BLaER1 treated with 17β-estradiol and CSF1 and Interleukin-3, amounts not matched to agents 10 nM and 100 nM (cell line): ENCODE measurements around the gene TSPAN3.

ENCODE experiments used
- H3K27ac ChIP-seq, 11 experiments: shearing (Covaris generic); formaldehyde crosslinking; 2 replicates each; pipeline ENCODE4 v1.8.1; 2022
- H3K27me3 ChIP-seq, 11 experiments: shearing (Covaris generic); formaldehyde crosslinking; 2 replicates each; pipeline ENCODE4 v1.8.1; 2022
- H3K36me3 ChIP-seq, 11 experiments: shearing (Covaris generic); formaldehyde crosslinking; 2 replicates each; pipeline ENCODE4 v1.8.1; 2022
- H3K4me1 ChIP-seq, 10 experiments: shearing (Covaris generic); formaldehyde crosslinking; 2 replicates each; pipeline ENCODE4 v1.8.1; 2022
- H3K4me2 ChIP-seq, 11 experiments: shearing (Covaris generic); formaldehyde crosslinking; 2 replicates each; pipeline ENCODE4 v1.8.1; 2022
- H3K4me3 ChIP-seq, 10 experiments: shearing (Covaris generic); formaldehyde crosslinking; 2 replicates each; pipeline ENCODE4 v1.8.1; 2022
- H3K9ac ChIP-seq, 11 experiments: shearing (Covaris generic); formaldehyde crosslinking; 2 replicates each; pipeline ENCODE4 v1.8.1; 2022
- H3K9me3 ChIP-seq, 11 experiments: shearing (Covaris generic); formaldehyde crosslinking; replicated peaks in 1 of 11; 2 replicates each; pipeline ENCODE4 v1.8.1; 2022
- H4K20me1 ChIP-seq, 11 experiments: shearing (Covaris generic); formaldehyde crosslinking; 2 replicates each; pipeline ENCODE4 v1.8.1; 2022
- Cebpa-rat ChIP-seq, 11 experiments: shearing (Covaris generic); IDR thresholded peaks; 2 replicates each; pipeline ENCODE4 v1.8.1; 2022

TSPAN3 gene

DNA sequence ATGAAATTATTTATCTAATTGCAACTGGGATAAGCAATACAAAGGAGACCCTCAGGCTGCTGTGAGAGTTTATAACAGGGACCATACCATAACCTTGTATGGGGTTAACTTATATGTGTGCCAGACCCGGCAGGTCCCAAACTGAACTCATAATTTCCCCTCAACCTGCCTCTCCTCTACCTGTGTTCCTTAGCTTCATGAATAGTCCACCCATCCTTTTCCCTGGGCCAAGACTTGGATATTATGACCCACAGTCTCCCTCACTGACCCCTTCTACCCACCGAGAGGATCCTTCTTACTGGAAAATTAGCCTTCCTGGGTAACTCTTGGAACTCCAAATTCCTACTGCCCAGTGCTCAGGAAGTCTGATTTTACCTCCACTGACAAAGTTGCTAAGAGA lies 3.4 kb upstream of the TSPAN3 start:
- Histone ChIP-seq H4K20me1 (peaks cover 0 to 14% (median 12%) of the 10 kb centered on the region in 11 experiments; a peak in 16 of 22 replicates), H3K36me3 (peaks cover 0 to 5% (median 0%) of the 10 kb centered on the region in 11 experiments; a peak in 5 of 22 replicates), H3K4me3 (no peak overlapping the region), H3K27me3 (no peaks in the 10 kb centered on the region), H3K4me2 (no peak overlapping the region), H3K4me1 (peaks cover 5 to 18% (median 10%) of the 10 kb centered on the region in 10 experiments), H3K9me3 (no peaks in the 10 kb centered on the region), H3K9ac (no peak overlapping the region), H3K27ac (no peak overlapping the region)
- no peak for TF ChIP-seq Cebpa-rat (IDR thresholded peaks at IDR 0.05)

DNA sequence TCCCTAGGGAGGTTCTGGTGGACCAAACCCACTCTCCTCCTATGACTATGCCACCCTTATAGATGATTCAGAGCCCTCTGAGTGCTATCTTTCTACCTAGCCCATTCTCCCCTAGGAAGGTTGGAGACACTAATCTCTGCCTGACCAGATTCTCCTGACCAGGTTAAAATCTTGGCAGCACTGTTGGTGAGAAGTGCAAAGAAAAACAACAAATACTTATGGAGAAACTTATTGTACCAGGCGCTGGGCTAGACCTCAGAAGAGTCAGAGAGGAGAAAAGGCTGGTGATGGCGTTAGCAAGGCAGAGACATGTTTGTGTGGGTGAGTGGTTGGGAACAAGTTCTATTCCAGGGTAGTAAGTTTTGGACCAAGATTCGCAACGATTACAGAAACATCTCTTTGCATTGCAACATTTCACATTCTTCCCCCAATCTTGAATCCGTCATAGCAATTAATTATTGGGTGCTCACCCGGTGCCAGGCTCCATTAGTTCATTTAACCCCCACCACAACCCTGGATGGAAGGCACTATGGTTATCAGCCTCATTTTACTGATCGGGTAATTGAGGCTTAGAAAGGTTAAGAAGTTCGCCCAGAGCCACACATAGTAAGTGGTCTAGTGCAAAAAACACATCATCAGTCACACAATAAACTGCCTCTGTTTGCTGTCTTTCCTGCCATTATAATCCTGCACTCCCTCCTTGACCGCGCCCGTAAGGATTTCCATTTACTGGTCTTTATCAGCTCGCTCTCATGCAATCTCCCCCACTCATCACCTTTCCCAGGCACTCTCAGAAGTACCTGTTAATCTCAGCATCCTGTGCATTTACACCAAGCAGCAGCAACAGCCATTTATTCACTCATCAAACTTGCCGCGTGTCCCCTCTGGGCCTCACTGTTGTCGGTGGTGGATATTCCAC lies 655 bp upstream of the TSPAN3 start:
- no peak for TF ChIP-seq Cebpa-rat (IDR thresholded peaks at IDR 0.05)
- Histone ChIP-seq H3K4me3 (peak overlapping the region in 9 of 10 experiments; percentile 83 to 98 (median 93); a peak in 13 of 20 replicates), H3K4me2 (peak overlapping the region; percentile 16 to 95 (median 44); a peak in 17 of 22 replicates), H3K27ac (peak overlapping the region in 9 of 11 experiments; percentile 93 to 99 (median 96); a peak in 12 of 22 replicates), H3K9ac (peak overlapping the region in 9 of 11 experiments; percentile 93 to 100 (median 99); a peak in 16 of 22 replicates), H3K4me1 (peaks cover 23 to 41% (median 35%) of the 10 kb centered on the region in 10 experiments), H3K36me3 (peaks cover 0 to 25% (median 12%) of the 10 kb centered on the region in 11 experiments; a peak in 13 of 22 replicates), H3K27me3 (no peaks in the 10 kb centered on the region), H3K9me3 (no peaks in the 10 kb centered on the region), H4K20me1 (peaks cover 8 to 41% (median 36%) of the 10 kb centered on the region in 11 experiments; a peak in 20 of 22 replicates)

DNA sequence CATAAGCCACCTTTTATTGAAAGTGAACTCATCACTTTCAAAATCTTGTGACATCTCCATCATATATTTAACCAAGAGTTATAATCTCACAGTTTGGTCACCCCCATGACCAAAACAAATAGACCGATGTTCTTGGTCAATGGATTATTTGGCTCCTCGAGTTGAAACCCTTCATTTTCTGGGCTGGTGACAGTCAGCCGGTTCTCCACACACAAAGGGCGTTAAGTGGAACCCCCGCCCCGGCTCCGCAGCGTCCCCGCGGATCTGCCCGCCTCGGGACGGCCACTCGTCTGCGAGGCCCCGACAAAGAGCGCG lies 772 bp downstream of the TSPAN3 start:
- Histone ChIP-seq H3K9ac (peak overlapping the region; percentile 93 to 100 (median 98)), H3K9me3 (no peaks in the 10 kb centered on the region), H3K27me3 (no peaks in the 10 kb centered on the region), H3K4me1 (peaks cover 28 to 52% (median 40%) of the 10 kb centered on the region in 10 experiments), H3K36me3 (peaks cover 0 to 39% (median 16%) of the 10 kb centered on the region in 11 experiments; a peak in 13 of 22 replicates), H3K27ac (peak overlapping the region; percentile 85 to 99 (median 96)), H3K4me2 (peak overlapping the region; percentile 83 to 97 (median 92)), H3K4me3 (peak overlapping the region; percentile 83 to 98 (median 92)), H4K20me1 (peaks cover 8 to 55% (median 50%) of the 10 kb centered on the region in 11 experiments; a peak in 20 of 22 replicates)
- TF ChIP-seq Cebpa-rat (IDR thresholded peaks at IDR 0.05), result no peak

DNA sequence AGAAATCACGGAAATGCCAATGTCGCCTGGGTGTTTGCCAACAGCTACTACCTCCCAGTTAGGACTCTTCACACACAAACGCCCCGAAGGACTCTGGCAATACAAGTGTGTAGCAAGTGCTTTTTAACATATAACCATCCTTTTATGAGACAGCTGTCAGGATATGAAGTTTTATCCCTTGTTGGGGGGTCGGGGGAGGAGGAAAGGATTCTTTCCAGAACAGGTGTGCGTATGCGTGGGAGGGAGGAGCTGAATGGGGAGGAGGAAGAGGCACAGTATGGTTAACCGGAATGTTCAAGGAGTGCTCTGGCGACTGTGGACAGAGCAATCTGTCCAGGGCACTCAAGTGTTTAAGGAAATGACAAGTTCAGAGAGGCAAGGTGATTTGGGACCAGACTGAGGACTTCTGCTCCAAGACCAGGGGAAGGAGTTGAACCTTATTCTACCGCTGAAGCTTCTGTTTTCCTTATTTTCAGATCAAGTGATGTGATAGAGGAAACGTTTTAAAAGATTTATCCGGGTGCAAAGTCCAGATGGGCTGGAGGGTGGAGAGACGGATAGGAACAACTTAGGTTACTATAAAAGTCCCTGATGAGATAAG lies 1.3 kb downstream of the TSPAN3 start:
- H4K20me1 ChIP-seq, result peaks cover 8 to 61% (median 55%) of the 10 kb centered on the region in 11 experiments; a peak in 20 of 22 replicates
- peak overlapping the region; percentile 93 to 100 (median 98) for H3K9ac ChIP-seq
- peak overlapping the region; percentile 83 to 98 (median 92) for H3K4me3 ChIP-seq
- peaks cover 0 to 40% (median 16%) of the 10 kb centered on the region in 11 experiments; a peak in 13 of 22 replicates for H3K36me3 ChIP-seq
- TF ChIP-seq Cebpa-rat (IDR thresholded peaks at IDR 0.05), result no peak
- H3K9me3 ChIP-seq, result no peaks in the 10 kb centered on the region
- H3K4me2 ChIP-seq, result peak overlapping the region; percentile 83 to 97 (median 92)
- H3K27me3 ChIP-seq, result no peaks in the 10 kb centered on the region
- H3K27ac ChIP-seq, result peak overlapping the region; percentile 85 to 99 (median 96); a peak in 21 of 22 replicates
- peaks cover 34 to 58% (median 45%) of the 10 kb centered on the region in 10 experiments for H3K4me1 ChIP-seq

DNA sequence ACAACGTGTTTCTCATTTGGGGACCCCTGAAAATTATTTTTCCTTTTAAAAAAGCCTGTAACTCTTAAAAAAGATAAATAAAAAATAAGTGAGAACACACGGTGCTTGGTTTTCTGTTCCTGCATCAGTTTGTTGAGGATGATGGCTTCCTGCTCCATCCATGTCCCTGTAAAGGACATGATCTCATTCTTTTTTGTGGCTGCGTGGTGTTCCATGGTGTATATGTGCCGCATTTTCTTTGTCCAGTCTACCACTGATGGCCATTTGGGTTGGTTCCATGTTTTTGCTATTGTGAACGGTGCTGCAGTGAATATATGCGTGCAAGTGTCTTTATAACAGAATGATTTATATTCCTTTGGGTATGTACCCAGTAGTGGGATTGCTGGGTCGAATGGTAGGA lies 2.3 kb downstream of the TSPAN3 start:
- no peak for TF ChIP-seq Cebpa-rat (IDR thresholded peaks at IDR 0.05)
- peaks cover 8 to 70% (median 65%) of the 10 kb centered on the region in 11 experiments; a peak in 20 of 22 replicates for H4K20me1 ChIP-seq
- peaks cover 0 to 48% (median 21%) of the 10 kb centered on the region in 11 experiments; a peak in 13 of 22 replicates for H3K36me3 ChIP-seq
- H3K4me1 ChIP-seq, result peaks cover 37 to 67% (median 52%) of the 10 kb centered on the region in 10 experiments
- H3K9ac ChIP-seq, result no peak overlapping the region
- no peak overlapping the region; a peak in 1 of 22 replicates for H3K27ac ChIP-seq
- H3K4me2 ChIP-seq, result peak overlapping the region; percentile 83 to 97 (median 92); a peak in 21 of 22 replicates
- no peaks in the 10 kb centered on the region for H3K9me3 ChIP-seq
- H3K27me3 ChIP-seq, result no peaks in the 10 kb centered on the region
- no peak overlapping the region for H3K4me3 ChIP-seq

DNA sequence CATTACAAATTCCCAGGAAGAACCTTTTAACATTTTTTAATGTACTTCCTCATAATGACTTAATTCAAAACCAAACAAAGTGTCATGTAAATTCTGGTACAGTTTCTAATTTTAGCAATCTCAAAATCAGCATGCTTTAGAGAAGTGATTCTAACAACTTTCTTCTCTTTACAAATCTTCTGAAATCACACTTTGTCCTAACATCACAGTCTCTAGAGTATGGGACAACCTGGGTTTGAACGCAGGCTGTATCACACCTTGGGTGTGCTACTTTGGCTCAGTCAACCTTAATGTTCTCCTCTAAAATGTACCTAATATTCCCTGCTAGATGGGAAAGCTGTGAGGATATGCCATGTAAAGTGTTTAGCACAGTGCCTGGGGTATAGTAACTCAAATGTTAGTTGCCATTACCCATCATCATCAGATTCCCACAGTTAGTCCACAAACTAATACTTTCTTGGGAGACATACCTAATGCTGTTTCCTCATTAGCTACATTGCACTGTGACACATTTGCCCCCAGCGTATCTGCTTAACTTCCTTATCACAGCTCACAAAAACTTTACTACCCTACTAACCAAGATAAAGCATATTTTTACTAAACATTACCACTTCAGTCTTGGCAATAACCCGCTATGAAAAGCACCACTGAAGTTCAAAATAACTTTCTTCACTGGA lies 3.1 kb downstream of the TSPAN3 start:
- H3K36me3 ChIP-seq, result peaks cover 0 to 56% (median 24%) of the 10 kb centered on the region in 11 experiments; a peak in 13 of 22 replicates
- no peaks in the 10 kb centered on the region for H3K27me3 ChIP-seq
- peak overlapping the region in 7 of 11 experiments; percentile 5 to 76 (median 69); a peak in 10 of 22 replicates for H3K27ac ChIP-seq
- H3K4me3 ChIP-seq, result peak overlapping the region in 2 of 10 experiments; percentile 6 to 11; a peak in 1 of 20 replicates
- H3K9ac ChIP-seq, result peak overlapping the region in 4 of 11 experiments; percentile 50 to 65 (median 58); a peak in 9 of 22 replicates
- H3K9me3 ChIP-seq, result no peaks in the 10 kb centered on the region
- H3K4me1 ChIP-seq, result peaks cover 39 to 75% (median 57%) of the 10 kb centered on the region in 10 experiments
- peaks cover 8 to 79% (median 72%) of the 10 kb centered on the region in 11 experiments; a peak in 20 of 22 replicates for H4K20me1 ChIP-seq
- TF ChIP-seq Cebpa-rat (IDR thresholded peaks at IDR 0.05), result no peak
- H3K4me2 ChIP-seq, result peak overlapping the region; percentile 43 to 97 (median 90)

DNA sequence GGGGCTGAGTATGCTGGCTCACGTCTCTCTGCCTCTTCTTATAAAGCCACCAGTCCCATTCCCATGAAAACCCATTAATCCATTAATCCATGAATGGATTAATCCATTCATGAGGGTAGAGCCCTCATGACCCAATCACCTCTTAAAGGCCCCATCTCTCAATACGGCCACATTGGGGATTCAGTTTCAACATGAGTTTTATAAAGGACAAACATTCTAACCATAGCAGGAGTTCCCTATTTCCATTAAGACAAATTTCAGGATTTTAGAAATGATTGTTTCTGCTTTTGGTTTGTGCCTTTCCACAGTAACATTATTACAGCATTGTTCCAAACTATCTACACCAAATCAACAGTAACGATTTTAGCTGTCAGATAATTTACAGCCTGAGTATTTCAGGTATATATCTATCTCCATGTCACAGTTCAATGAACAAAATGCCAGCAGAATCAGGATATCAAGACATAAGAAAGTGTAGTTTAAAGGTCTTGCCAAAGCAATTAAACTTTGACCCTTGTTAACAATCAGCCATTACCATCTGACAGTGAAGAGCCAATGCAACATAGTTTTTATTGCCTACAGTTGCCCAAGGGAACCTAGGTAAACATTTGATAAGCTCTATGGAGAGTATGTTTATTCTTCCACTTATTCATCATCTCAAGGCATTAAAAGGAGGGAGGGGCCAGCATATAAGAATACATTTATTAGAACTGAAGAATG lies 3.8 kb downstream of the TSPAN3 start:
- Histone ChIP-seq H3K9ac (peak overlapping the region in 4 of 11 experiments; percentile 5 to 65 (median 39); a peak in 4 of 22 replicates), H4K20me1 (peaks cover 8 to 86% (median 79%) of the 10 kb centered on the region in 11 experiments; a peak in 20 of 22 replicates), H3K4me1 (peaks cover 43 to 82% (median 64%) of the 10 kb centered on the region in 10 experiments), H3K36me3 (peaks cover 0 to 57% (median 24%) of the 10 kb centered on the region in 11 experiments; a peak in 13 of 22 replicates), H3K27ac (peak overlapping the region in 5 of 11 experiments; percentile 55 to 76 (median 70); a peak in 9 of 22 replicates), H3K4me2 (peak overlapping the region in 10 of 11 experiments; percentile 43 to 97 (median 90); a peak in 20 of 22 replicates), H3K9me3 (no peaks in the 10 kb centered on the region), H3K27me3 (no peaks in the 10 kb centered on the region), H3K4me3 (no peak overlapping the region)
- TF ChIP-seq Cebpa-rat (IDR thresholded peaks at IDR 0.05), result no peak
